Activated T-helper 1 cell treated with Interleukin-2 at 50 U/mL for 16 hours (primary cell): ENCODE results near the gene TMEM201.
A peak's percentile ranks its signal among the peaks of the same experiment; 100 is the strongest.
"Not testable (repeated sequence)": the region's sequence is repeated elsewhere in the genome, so short reads cannot be mapped to it uniquely, and the experiment has no call there.

Source experiments
- DNase-seq: peaks from one replicate; pipeline ENCODE4 v3.0.0-alpha.2; 2020; ENCODE audit warnings: low read depth

TMEM201 gene

GRCh38 chr1:9588551-9589143 is at the start of gene TMEM201:
Gene TMEM201, plus strand, starts transcription at chr1:9588911. Its CDS starts 20 bp downstream, at chr1:9588931.
- DNase-seq: peak; percentile 96

GRCh38 chr1:9539165-9539828 is 49.4 kb upstream of the TMEM201 start, which contains the start of gene SLC25A33:
Gene SLC25A33, plus strand, starts transcription at chr1:9539465. Its CDS starts 227 bp downstream, at chr1:9539692.
- DNase-seq: peak; percentile 92

GRCh38 chr1:9539829-9540550 is 48.7 kb upstream of the TMEM201 start:
- peak; percentile 16 for DNase-seq

GRCh38 chr1:9542430-9542829 is 46.3 kb upstream of the TMEM201 start:
- DNase-seq: no peak

GRCh38 chr1:9544926-9545325 is 43.8 kb upstream of the TMEM201 start:
- DNase-seq: no peak

- no peak for DNase-seq
These were observed 38.7 kb upstream of the TMEM201 start for GRCh38 chr1:9549955-9550546.

GRCh38 chr1:9551984-9552383 is 36.7 kb upstream of the TMEM201 start:
- DNase-seq: no peak

- DNase-seq: no peak
These were observed 35.0 kb upstream of the TMEM201 start for GRCh38 chr1:9553736-9554144.

GRCh38 chr1:9555942-9556341 is 32.8 kb upstream of the TMEM201 start:
- no peak for DNase-seq

GRCh38 chr1:9557624-9558023 is 31.1 kb upstream of the TMEM201 start:
- no peak for DNase-seq

- DNase-seq: no peak
These were observed 30.3 kb upstream of the TMEM201 start for GRCh38 chr1:9558271-9558945.

GRCh38 chr1:9558946-9559545 is 29.7 kb upstream of the TMEM201 start:
- no peak for DNase-seq

- no peak for DNase-seq
These were observed 29.0 kb upstream of the TMEM201 start for GRCh38 chr1:9559673-9560072.

- DNase-seq: not testable (repeated sequence)
These were observed 28.6 kb upstream of the TMEM201 start for GRCh38 chr1:9560090-9560489.

- no peak for DNase-seq
These were observed 27.3 kb upstream of the TMEM201 start for GRCh38 chr1:9561429-9561828.

- DNase-seq: no peak
These were observed 19.4 kb upstream of the TMEM201 start for GRCh38 chr1:9569267-9569666.

GRCh38 chr1:9570886-9571529 is 17.7 kb upstream of the TMEM201 start:
- not testable (repeated sequence) for DNase-seq

- no peak for DNase-seq
These were observed 15.0 kb upstream of the TMEM201 start for GRCh38 chr1:9573723-9574122.

GRCh38 chr1:9575486-9575885 is 13.2 kb upstream of the TMEM201 start:
- DNase-seq: no peak

- DNase-seq: no peak
These were observed 11.8 kb upstream of the TMEM201 start for GRCh38 chr1:9576903-9577302.

GRCh38 chr1:9577423-9577822 is 11.3 kb upstream of the TMEM201 start:
- no peak for DNase-seq
